Neural cell (in vitro differentiated cells): ENCODE measurements around the gene PRIMPOL.

Source experiments
- CTCF ChIP-seq: fragments of 450-650 bp; IDR thresholded peaks from 2 replicates; pipeline ENCODE4 v1.5.1; 2014; ENCODE audit warnings: antibody characterized with exemption, mild to moderate bottlenecking, moderate library complexity; ENCODE audit not compliant: poor library complexity, severe bottlenecking
- POLR2AphosphoS5 ChIP-seq: IDR thresholded peaks from 2 replicates; pipeline ENCODE4 v1.6.1; 2012

- TF ChIP-seq CTCF = no peak
- no peak for TF ChIP-seq POLR2AphosphoS5
Observed at GRCh38 chr4:184643731-184644130, 5.8 kb upstream of the PRIMPOL start.
